Globus pallidus (tissue), 1 donor: ENCODE results near the gene MGST1.
"Not testable (repeated sequence)": the region's sequence is repeated elsewhere in the genome, so short reads cannot be mapped to it uniquely, and the experiment has no call there.

Source experiments
- DNase-seq: peaks from one replicate; pipeline ENCODE4 v3.0.0-alpha.2; 2015; ENCODE audit warnings: low spot score

The MGST1 gene

GRCh38 chr12:16352481-16352880 lies 5.0 kb downstream of the MGST1 start:
- no peak for DNase-seq

- no peak for DNase-seq
Observed at GRCh38 chr12:16358878-16359277, 11.4 kb downstream of the MGST1 start.

- no peak for DNase-seq
Observed at GRCh38 chr12:16359512-16360491, 12.4 kb downstream of the MGST1 start.

GRCh38 chr12:16361142-16361783 lies 13.8 kb downstream of the MGST1 start:
- DNase-seq = no peak

- DNase-seq = no peak
Observed at GRCh38 chr12:16362550-16362949, 15.1 kb downstream of the MGST1 start.

GRCh38 chr12:16369156-16369555 lies 21.7 kb downstream of the MGST1 start:
- DNase-seq = no peak

GRCh38 chr12:16370096-16370495 lies 22.7 kb downstream of the MGST1 start:
- no peak for DNase-seq

GRCh38 chr12:16382652-16383312 lies 35.3 kb downstream of the MGST1 start:
- not testable (repeated sequence) for DNase-seq

GRCh38 chr12:16384732-16385131 lies 37.3 kb downstream of the MGST1 start:
- DNase-seq = no peak

GRCh38 chr12:16385782-16386646 lies 38.6 kb downstream of the MGST1 start:
- DNase-seq = peak; percentile 62

GRCh38 chr12:16387919-16388318 lies 40.5 kb downstream of the MGST1 start:
- DNase-seq = no peak

GRCh38 chr12:16389594-16389993 lies 42.1 kb downstream of the MGST1 start:
- DNase-seq = no peak

- peak; percentile 31 for DNase-seq
Observed at GRCh38 chr12:16392846-16393535, 45.5 kb downstream of the MGST1 start.

GRCh38 chr12:16399101-16399500 lies 51.7 kb downstream of the MGST1 start:
- DNase-seq = no peak

GRCh38 chr12:16401835-16402234 lies 54.4 kb downstream of the MGST1 start:
- not testable (repeated sequence) for DNase-seq

GRCh38 chr12:16407346-16407745 lies 59.9 kb downstream of the MGST1 start:
- no peak for DNase-seq
